SKM-1 treated with dmso at 0.1 percent for 144 hours (cell line): ENCODE measurements around the gene TSSK3.

Source experiments
- DNase-seq: peaks from one replicate; lab custom pipeline; 2025; ENCODE audit not compliant: unreplicated experiment; lab: John Stamatoyannopoulos, UW

The TSSK3 gene

DNA sequence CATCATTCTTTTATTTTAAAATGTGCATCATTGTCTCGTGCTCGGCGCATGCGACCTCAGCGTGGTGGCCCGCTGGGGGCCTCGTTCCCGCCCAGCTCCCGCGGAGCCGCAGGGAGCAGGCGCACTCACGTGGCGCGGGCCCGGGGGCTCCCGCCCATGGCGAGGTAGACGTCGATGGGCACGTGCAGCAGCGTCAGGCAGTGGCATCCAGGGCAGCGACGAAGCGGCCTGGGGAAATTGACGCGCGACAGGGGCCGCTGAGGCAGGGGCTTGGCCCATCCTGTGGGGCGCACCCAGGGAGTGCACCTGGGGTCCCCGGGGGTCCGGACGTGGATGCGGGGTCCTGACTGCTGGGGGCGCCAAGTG lies 1.0 kb upstream of the TSSK3 start:
- no peak for DNase-seq

DNA sequence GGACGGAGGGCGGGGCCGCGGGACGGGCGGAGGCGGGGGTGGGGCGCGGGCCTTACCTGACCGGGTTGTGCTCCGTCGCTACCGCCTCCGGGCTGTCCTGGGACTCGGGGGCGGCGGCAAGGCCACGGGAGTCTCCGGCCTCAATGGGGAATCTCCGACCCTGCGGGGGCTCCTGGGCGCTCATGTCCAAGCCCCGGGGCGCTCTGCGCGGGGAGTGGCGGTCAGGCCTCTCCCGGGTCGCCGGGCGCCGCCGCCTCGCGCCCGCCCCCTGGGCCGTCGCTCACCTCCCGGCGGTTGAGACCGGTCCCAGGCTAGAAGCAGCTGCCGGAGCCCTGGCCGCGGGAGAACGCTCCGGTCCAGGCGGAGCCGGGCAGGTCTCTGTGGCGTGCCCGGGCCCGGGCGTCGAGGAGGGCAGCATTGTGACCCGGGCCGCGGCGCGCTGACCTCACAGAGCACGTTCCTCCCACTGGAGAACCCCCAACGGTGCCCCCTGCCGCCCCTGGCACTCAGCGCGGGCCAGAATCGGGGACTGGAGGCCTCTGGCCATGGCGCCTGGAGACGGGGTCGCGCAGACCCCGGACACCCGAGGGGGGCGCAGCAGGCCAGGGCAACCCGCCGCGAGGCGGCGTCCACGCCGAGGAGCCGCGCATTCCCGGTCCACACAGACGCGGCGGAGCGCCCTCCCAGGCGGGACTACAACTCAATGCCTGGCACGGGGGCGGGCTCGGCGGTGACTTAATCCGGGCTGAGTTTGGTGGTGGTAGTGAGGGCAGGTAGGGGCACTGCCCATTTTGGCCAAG lies 465 bp upstream of the TSSK3 start:
- DNase-seq, result no peak

- DNase-seq, result no peak
Observed at GRCh38 chr1:32363713-32364112, 1.4 kb downstream of the TSSK3 start.

GRCh38 chr1:32364836-32365235 lies 2.5 kb downstream of the TSSK3 start:
- no peak for DNase-seq

- no peak for DNase-seq
Observed at GRCh38 chr1:32365445-32365844, 3.1 kb downstream of the TSSK3 start.

DNA sequence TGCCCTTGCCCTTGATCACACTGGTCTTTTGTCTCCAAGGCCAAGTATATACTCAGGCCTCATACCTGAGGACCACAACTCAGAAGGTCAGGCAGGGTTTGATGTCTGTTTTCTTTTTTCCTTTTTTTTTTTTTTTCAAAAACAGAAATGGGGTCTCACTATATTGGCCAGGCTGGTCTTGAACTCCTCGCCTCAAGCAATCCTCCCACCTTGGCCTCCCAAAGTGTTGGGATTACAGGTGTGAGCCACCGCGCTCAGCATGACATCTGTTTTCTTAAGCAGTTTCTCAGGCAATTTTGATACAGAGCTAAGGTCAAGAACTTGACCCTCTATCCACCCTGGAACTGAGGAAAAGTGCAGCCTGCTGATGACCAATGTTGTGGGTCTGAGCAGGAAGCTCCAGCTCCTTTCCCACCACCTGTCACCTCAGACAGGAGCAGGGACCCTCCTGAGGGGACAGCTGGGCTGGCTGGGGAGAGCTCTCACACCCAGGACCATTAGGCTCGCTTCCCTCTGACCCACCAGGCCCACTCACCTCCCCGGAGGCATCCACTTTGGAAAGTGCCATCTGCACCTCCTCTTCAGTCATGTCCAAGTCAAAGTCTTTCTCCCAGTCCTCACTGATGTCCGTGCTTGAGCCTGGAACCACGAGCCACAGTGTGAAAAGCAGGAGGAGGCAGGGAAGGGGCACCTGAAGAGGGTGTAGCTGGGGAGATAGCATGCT lies 5.7 kb downstream of the TSSK3 start:
- no peak for DNase-seq

- DNase-seq, result peak; percentile 80
Observed at GRCh38 chr1:32372149-32372756, 9.9 kb downstream of the TSSK3 start.

DNA sequence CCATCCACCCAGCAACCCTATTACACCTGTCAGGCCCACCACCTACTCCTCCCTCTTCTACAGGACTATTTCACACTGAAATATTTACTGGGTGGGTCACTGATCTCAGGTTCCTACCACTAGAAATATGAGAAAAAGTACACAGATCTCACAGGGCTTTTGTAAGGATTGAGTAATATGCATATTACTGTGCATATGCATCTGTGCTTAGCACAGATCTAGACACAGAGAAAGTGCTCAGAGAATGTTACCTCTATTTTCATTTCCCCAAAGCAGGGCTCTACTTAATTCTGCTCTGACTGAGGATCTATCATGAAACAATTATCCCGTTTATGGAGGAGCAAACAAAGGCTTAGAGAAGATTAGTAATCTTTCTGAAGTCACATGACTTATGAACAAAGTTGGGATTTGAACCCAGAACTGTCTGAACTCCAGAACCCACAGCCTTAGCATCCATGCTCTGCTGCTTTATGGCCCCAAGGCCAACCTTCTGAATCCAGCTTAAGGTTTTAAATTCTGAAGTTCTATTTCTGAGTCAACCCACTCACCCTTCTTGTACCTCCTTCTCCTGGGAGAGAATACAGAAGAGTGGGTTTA lies 11.8 kb downstream of the TSSK3 start:
- DNase-seq, result no peak

GRCh38 chr1:32376199-32376598 lies 13.9 kb downstream of the TSSK3 start:
- DNase-seq, result no peak

GRCh38 chr1:32377541-32378220 lies 15.3 kb downstream of the TSSK3 start:
- no peak for DNase-seq

DNA sequence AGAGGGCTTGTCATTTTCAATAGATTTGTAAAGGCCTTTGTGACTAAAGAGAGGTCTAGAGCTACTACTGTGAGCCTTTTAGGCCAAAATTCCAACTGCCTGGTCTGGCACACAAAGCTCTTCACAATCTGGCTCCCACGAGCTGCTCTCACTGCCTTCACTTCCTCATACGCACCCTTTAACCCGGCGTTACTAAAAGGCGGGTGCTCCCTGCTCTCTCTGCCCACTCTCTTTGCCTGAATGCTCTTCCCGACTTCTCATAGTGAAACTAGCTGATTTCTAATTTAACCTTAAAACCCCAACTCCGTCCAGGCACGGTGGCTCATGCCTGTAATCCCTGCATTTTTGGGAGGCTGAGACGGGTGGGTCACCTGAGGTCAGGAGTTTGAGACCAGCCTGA lies 17.7 kb downstream of the TSSK3 start:
- no peak for DNase-seq

DNA sequence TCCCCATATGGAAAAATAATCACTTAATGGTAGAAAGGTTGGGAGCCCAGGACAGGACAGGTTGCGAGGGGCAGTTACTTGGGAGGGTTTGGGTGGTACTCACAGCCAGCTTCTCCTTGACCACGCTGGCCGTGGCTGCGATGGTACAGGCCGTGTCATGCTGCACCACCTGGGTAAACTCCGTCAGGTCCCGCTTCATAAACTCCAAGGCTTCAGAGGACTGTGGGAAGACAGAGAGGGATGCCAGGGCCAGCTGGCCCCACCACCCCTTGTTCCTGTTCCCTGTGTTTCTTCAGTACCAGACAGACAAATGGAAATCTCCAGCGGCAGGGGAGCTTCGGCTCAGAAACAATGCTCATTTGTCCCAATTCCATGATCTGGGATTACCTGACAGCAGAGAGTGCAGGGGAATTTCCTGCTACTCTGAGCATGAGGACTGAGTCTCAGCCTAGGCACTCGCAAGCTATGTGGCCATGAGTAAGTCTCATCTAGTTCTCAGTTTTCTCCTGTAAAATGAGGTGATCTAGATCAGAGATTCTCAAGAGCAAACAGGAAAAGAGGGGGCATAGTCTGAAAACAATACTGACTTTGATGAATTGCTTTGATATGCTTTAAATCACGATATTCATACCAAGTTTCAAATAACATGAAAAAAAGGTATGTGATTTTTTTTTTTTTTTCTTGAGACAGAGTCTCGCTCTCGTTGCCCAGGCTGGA lies 24.5 kb downstream of the TSSK3 start:
- DNase-seq, result no peak

- no peak for DNase-seq
Observed at GRCh38 chr1:32388641-32389040, 26.3 kb downstream of the TSSK3 start.

- DNase-seq, result no peak
Observed at GRCh38 chr1:32390904-32391870, 28.8 kb downstream of the TSSK3 start.

GRCh38 chr1:32392325-32392724 lies 30.0 kb downstream of the TSSK3 start:
- no peak for DNase-seq

- DNase-seq, result no peak
Observed at GRCh38 chr1:32393136-32393535, 30.8 kb downstream of the TSSK3 start.

GRCh38 chr1:32393832-32394140 lies 31.4 kb downstream of the TSSK3 start:
- DNase-seq, result peak; percentile 6

DNA sequence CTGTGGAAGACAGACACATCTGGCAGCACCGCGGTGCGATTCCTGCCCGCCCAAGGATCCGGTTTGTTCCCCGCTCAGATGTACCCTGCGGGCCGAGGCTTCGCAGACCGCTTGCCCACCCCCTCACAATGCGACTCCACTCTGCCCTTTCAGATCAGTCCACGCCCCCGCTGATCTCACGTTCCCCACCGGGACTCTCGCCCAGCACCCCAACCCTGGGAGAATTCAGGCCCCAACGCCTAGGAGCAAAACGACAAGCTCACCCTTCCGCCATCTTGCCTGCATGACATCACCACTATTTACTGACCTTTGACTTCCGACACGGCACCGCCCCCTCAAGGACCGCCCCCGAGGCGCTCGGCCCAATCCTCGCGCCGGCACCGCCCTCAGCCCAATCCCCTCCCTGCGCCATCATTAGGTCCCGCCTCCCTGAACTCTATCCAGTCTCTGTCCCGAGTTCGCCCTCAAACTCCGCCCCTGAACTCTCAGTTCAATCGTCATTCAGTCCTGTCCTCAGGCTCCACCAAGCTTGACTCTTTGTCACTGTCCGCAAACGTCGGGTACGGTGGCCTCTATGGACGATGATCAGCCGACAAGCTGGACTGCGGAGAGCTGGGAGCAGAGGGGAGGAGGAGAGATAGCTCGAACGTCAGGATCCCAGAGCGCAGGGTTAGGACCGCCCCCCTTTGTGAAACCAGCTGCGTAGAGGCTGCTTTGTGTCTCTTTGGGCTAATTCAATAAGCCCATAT lies 32.0 kb downstream of the TSSK3 start, which contains the start of gene BSDC1:
TSS of gene BSDC1 (minus strand) at position 301 of the 749 bp plus-strand sequence. CDS start at position 274, 27 bp downstream.
- peak; percentile 98 for DNase-seq
